ENCODE results near the gene MIF4GD. TPM values are rescaled to one million over a fixed set of nuclear protein-coding genes. Genes with fewer than 3 reads are reported as not detected.
A peak's percentile ranks its signal among the peaks of the same experiment; 100 is the strongest.

Gene MIF4GD
- total RNA-seq, 2 donors from 2014 or later = 32.5 to 70.1 TPM

GRCh38 chr17:75249564-75249963 is 21.5 kb downstream of the MIF4GD start:
- H3K27ac ChIP-seq = peak overlapping the region; percentile 53 to 62
- no peak for ATAC-seq (ENCODE audit: insufficient number of reproducible peaks, low FRiP score, low read depth)
- TF ChIP-seq CTCF (IDR thresholded peaks at IDR 0.05) = no peak
- peak overlapping the region; percentile 56 for H3K4me3 ChIP-seq
- H3K36me3 ChIP-seq = peaks cover 18% of the 10 kb centered on the region
- no peak for DNase-seq (ENCODE audit: low spot score)
- peaks cover 10 to 18% of the 10 kb centered on the region in 2 donors for H3K4me1 ChIP-seq (ENCODE audit: control insufficient read depth in 1 of 2, low read depth in 2 of 2)
- H3K27me3 ChIP-seq (replicated peaks; ENCODE audit: insufficient read depth) = no peaks in the 10 kb centered on the region
- H3K9me3 ChIP-seq = no peaks in the 10 kb centered on the region

- no peak for DNase-seq (ENCODE audit: low spot score)
- no peak overlapping the region for H3K4me3 ChIP-seq
- H3K27me3 ChIP-seq (replicated peaks; ENCODE audit: insufficient read depth) = no peaks in the 10 kb centered on the region
- peaks cover 10 to 18% of the 10 kb centered on the region in 2 donors for H3K4me1 ChIP-seq (ENCODE audit: control insufficient read depth in 1 of 2, low read depth in 2 of 2)
- ATAC-seq (ENCODE audit: insufficient number of reproducible peaks, low FRiP score, low read depth) = no peak
- no peak for TF ChIP-seq CTCF (IDR thresholded peaks at IDR 0.05)
- H3K36me3 ChIP-seq = peaks cover 49% of the 10 kb centered on the region
- H3K27ac ChIP-seq = no peak overlapping the region
- no peaks in the 10 kb centered on the region for H3K9me3 ChIP-seq
Measured at GRCh38 chr17:75246404-75246803, 24.6 kb downstream of the MIF4GD start.

GRCh38 chr17:75245011-75245410 is 26.0 kb downstream of the MIF4GD start:
- H3K9me3 ChIP-seq = no peaks in the 10 kb centered on the region
- no peaks in the 10 kb centered on the region for H3K27me3 ChIP-seq (replicated peaks; ENCODE audit: insufficient read depth)
- no peak overlapping the region for H3K27ac ChIP-seq
- H3K36me3 ChIP-seq = peaks cover 62% of the 10 kb centered on the region
- ATAC-seq (ENCODE audit: insufficient number of reproducible peaks, low FRiP score, low read depth) (no peak), DNase-seq (ENCODE audit: low spot score) (no peak)
- peaks cover 6 to 11% of the 10 kb centered on the region in 2 donors for H3K4me1 ChIP-seq (ENCODE audit: control insufficient read depth in 1 of 2, low read depth in 2 of 2)
- no peak for TF ChIP-seq CTCF (IDR thresholded peaks at IDR 0.05)
- no peak overlapping the region for H3K4me3 ChIP-seq

- H3K9me3 ChIP-seq = no peaks in the 10 kb centered on the region
Measured at GRCh38 chr17:75244133-75244866, 26.7 kb downstream of the MIF4GD start.

More at GRCh38 chr17:75244133-75244866, 26.7 kb downstream of the MIF4GD start:
- Histone ChIP-seq H3K4me1 (ENCODE audit: control insufficient read depth in 1 of 2, low read depth in 2 of 2) (peaks cover under 1 to 3% of the 10 kb centered on the region in 2 donors), H3K27me3 (replicated peaks; ENCODE audit: insufficient read depth) (no peaks in the 10 kb centered on the region), H3K27ac (no peak overlapping the region), H3K36me3 (peaks cover 68% of the 10 kb centered on the region), H3K4me3 (no peak overlapping the region)
- DNase-seq (ENCODE audit: low spot score) (no peak), ATAC-seq (ENCODE audit: insufficient number of reproducible peaks, low FRiP score, low read depth) (no peak)
- no peak for TF ChIP-seq CTCF (IDR thresholded peaks at IDR 0.05)
